ENCODE measurements around the gene XPR1.

DNA sequence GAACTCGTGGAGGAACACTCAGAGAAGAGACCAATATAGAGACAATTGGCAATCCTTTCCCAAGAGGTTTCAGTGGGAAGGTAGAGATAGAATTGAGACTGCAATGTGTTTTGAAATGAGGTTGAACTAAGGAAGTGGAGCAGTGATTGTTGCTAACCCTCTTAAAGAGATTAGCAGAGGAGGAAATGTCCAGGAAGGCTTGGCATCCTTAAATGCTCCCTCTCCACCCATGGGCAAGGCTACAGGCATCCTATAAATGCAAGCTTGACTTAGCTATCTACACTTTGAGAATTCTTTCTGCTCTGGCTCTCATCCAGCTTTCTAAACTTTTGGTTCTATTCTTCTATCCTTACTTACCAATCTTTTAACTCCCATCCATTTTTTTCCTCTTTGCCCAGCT, 30.3 kb upstream of the XPR1 start:
- TF ChIP-seq, protein P1, sequence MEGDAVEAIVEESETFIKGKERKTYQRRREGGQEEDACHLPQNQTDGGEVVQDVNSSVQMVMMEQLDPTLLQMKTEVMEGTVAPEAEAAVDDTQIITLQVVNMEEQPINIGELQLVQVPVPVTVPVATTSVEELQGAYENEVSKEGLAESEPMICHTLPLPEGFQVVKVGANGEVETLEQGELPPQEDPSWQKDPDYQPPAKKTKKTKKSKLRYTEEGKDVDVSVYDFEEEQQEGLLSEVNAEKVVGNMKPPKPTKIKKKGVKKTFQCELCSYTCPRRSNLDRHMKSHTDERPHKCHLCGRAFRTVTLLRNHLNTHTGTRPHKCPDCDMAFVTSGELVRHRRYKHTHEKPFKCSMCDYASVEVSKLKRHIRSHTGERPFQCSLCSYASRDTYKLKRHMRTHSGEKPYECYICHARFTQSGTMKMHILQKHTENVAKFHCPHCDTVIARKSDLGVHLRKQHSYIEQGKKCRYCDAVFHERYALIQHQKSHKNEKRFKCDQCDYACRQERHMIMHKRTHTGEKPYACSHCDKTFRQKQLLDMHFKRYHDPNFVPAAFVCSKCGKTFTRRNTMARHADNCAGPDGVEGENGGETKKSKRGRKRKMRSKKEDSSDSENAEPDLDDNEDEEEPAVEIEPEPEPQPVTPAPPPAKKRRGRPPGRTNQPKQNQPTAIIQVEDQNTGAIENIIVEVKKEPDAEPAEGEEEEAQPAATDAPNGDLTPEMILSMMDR (optimal IDR thresholded peaks at IDR 0.05 in 1 of 3, IDR thresholded peaks at IDR 0.05 in 1 of 3, conservative IDR thresholded peaks at IDR 0.05 in 1 of 3; ENCODE audit: extremely low read depth in 1 of 3, insufficient read depth in 2 of 3, low read length in 3 of 3): no peak
- no peak for TF ChIP-seq EZH2 (IDR thresholded peaks at IDR 0.05; ENCODE audit: low read length)

All from keratinocyte (primary cell).